Activated CD8-positive, alpha-beta memory T cell treated with anti-CD3 and anti-CD28 coated beads for 48 hours (primary cell): ENCODE measurements around the gene STX16.
A peak's percentile ranks its signal among the peaks of the same experiment; 100 is the strongest.

Source experiments
- DNase-seq, 3 experiments: peaks; one replicate each; pipeline ENCODE4 v3.0.0-alpha.2; 2020; ENCODE audit warnings: low read depth in 2 of 3, low spot score in 2 of 3

Gene STX16

DNA sequence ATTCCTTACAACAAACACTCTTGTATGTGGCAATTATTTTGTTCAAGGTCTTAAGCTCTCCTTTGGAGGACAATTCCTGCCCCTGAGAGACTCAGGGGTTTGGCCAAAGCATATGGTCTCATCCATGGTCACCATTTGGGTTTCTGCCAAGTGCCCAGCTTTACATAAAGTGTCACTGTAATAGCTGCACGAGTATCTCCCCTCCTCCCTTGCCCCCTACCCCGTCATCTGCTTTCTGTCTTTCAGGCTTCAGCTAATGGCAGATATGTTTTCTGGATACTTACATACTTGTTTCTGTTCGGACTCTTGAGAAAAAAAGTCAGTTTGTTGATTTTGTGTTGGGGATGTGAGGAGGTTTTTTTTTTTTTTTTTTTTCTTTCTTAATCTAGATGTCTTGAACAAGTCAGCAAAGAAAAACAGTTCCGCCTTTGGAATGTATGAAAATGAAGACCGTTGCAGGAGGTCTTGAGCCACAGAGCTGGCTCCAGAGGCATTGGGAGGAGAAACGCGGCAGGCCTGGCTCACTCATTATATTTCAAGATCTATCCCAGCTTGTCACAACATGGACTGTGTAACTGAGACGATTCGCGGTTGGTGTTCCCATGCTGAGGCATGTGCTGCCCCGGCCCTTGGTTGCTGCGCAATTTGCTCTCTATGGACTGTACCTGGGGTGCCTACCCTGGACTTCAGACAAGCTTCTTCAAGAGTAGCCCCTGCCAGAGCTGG lies 32.6 kb upstream of the STX16 start:
- DNase-seq, result no peak

DNA sequence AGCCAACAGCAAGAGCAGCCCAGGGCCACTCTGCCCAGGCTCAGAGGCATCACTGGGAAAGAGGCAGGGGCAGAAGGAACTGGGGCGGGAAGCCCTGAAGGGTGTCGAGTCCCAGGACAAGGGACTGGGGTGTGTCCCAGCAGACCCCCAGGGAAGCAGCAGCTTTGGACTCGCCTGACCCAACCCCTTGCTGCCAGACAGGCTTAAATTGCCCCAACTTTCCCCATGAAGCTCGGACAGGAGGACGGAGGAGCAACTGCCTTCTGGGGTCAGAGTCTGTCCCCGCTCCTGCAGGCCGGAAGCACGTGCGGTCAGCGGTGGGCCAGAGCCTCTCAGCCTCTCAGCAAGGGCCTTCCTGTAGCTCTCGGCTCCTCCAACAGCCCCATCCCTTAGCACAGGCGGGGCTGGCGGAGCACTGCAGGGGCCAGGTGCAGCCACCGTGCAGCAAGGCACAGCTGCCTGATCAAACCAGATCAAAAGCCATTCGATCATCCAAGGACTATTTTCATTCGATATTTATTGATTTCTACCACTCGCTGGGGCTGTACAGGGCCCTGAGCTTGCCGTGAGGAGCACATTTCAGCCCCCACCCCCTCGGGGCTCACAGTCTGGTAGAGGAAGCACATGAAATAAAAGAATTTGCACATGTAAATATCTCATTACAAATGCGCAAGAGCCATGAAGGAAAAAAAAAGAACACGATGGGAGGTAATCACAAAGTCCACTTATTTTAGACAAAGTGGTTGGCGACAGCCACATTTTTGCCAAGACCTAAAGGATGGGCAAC lies 31.8 kb upstream of the STX16 start:
- no peak for DNase-seq

- DNase-seq, result no peak
Measured at GRCh38 chr20:58619864-58620431, 31.1 kb upstream of the STX16 start.

DNA sequence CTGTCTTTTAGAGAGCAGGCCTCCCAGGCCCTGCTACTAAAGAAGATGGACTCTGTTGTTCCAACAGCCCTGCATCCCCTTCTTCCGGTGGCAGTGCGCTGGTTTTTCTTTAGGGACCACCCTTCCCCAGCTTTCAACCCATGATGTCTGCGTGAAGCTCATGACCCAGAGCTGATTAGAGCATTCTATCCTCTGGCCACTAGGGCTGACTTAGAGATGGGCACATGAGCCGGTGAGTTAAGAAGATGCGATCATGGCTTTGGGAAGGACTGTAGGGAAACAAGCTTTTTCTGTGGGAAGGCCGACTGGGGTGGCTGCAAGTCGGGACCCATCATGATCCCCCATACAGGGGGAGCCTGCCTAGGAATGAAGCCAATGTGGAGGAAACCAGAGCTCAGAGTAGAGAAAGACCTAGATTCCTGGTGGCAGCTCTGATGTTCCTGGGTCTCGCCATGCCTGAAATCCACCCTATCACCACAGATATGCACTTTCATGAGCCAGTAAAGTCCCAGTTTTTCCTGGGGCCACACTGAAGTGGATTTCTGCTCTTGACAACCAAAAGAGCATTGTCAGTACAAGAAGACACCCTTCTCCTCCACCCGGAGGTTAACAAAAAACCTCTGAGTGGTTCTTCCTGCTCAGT lies 29.1 kb upstream of the STX16 start:
- no peak for DNase-seq

DNA sequence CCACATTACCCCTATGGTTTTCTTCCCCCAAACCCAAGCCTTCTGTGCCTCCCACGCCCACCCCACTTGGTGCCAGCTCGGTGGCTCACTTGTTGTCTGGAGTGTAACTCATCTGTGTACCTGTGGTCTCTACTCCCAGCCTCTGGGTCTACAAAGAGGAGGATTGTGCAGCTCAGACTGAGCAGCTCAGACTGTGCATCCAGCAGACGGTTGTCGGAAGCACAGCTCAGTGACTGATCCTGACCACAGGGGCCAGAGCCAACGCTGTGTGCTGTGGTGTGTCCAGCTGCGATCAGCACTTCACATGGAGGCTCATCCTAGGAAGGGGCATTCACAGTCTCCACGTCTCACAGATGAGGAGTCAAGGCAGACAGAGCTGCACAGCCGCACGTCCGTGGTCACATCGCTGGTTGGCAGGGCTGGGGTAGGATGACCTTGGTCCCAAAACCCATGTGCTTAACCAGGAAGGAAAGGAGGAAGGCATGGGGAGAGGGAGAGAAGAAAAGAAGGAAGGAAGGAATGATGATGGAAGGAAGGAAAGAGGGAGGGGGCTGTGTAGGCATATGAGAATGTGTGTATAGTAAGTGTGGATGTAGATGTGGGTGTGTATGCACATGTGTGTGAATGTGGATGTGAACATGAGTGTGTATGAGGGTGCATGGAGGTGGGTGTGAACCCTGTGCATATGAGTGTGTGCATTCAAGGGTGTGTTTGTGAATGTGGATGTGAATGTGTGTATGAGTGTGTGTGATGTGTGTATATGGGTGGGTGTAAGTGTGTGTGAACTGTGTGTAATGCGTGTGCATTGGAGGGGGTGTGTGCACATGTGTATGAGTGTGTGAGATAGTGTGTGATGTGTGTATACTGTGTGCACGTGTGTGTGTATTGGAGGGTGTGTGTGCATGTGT lies 28.2 kb upstream of the STX16 start:
- no peak for DNase-seq

DNA sequence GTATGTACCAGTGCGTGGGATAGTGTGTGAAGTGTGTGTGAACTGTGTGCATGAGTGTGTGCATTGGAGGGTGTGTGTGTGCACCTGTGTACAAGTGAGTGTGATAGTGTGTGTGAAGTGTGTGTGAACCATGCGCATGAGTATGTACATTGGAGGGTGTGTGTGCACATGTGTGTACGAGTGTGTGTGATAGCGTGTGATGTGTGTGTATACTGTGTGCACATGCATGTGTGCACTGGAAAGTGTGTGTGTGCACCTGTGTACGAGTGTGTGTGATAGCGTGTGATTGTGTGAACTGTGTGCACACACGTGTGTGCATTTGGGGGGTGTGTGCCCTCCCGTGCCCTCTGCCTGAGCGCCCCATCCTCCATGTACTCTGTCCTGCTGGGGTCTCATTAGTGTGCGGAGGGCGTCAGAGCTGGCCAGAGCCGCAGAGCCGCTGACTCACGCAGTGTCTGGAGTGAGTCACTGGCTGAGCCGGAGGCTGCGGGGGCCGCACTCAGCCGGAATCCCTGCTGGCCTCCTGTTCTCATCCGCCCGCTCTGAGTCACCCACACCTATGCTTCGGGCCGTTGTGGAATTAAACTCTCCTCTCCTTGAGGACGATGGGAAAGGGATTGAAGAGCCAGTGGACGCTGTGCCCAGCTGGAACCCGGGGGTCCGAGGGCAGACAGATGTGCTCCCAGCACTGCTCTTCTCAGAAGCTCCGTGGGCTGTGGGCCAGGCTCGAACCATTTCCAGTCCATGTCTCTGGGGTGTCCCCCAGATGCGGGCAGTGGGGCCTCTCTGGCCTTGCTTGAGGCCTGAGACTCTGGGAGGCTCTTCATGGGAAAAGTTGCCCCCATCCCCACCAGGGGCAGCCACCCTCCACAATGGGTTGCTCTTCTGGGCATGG lies 27.3 kb upstream of the STX16 start:
- no peak for DNase-seq

DNA sequence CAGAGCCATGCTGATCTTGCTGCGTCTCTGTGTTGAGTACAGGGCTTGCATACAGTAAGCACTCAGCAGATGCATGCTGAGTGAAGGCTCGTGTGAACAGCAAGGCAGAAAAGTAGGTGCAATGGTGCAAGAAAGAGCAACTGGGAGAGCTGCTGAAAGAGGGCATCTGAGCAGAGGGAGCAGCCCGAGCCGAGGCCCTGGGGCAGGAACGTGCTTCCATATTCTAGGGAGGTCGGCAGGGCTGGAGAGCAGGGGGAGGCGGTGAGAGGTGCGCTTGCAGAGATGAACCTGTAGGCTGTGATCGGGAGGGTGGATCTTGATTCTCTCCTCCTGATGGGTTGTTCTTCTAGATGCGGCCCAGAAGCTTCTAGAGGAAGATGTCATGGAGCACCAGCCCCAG lies 26.4 kb upstream of the STX16 start:
- DNase-seq, result no peak

- DNase-seq, result no peak
Measured at GRCh38 chr20:58625585-58625984, 25.5 kb upstream of the STX16 start.

DNA sequence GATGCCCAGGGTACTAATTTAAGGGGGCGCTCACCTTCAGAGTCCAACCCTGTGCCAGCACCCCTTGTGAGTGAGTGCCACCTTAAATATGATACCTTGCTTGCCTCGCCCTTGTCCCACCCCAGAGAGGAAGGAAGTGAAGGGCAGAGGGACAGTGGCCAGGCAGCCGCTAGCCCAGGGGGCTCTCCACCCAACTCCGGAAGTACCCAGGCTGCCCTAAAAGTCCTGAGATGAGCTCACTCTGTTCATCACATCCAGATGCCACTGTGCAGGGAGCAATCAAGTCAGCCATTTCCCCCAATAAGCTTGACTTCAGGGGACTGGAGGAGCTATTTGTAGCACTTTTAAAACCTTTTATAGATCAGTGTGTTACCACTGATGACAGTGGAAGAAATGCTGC lies 25.0 kb upstream of the STX16 start:
- no peak for DNase-seq

DNA sequence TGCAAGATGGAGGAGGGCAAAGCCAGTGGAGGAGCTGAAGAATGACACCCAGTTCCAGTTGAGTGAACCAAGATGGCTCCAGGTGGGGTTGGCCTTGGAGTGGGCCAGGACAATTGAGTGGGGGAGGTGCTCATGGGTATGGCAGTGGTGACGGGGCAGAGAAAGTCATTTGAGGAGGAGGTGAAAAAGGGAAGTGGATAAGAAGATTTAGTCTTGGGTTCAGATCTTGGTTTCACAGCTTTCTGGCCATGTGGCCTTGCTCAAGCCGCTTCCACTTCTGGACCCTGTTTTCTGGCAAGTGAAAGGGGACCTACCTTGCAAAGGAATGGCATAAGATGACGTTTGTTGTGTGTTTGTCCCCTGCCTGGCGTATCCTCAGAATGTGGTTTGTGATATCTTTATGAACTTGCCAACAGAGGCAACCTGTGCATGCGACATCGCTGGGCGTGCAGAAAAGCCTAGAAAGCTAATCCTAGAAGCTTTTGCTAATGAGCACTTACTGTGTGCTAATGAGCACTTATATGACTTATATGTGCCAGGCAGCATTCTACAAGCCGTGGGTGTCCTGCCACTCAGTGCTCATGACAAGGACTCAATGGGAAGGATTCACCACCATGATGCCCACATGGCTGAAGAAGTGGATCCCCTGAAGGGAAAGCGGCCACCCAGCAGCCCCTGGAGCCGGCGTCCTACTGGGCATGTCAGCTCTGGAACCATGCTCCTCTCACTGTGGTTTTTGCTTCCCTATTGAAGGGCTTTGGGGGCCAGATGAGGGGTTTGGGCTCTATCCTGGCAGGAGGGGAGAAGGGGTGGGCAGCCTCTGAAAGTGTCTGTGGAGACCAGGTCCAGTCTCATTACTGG lies 23.6 kb upstream of the STX16 start:
- no peak for DNase-seq

- no peak for DNase-seq
Measured at GRCh38 chr20:58628491-58629214, 22.4 kb upstream of the STX16 start.

- DNase-seq, result no peak
Measured at GRCh38 chr20:58629215-58629580, 21.9 kb upstream of the STX16 start.

- no peak for DNase-seq
Measured at GRCh38 chr20:58630063-58630462, 21.0 kb upstream of the STX16 start.

DNA sequence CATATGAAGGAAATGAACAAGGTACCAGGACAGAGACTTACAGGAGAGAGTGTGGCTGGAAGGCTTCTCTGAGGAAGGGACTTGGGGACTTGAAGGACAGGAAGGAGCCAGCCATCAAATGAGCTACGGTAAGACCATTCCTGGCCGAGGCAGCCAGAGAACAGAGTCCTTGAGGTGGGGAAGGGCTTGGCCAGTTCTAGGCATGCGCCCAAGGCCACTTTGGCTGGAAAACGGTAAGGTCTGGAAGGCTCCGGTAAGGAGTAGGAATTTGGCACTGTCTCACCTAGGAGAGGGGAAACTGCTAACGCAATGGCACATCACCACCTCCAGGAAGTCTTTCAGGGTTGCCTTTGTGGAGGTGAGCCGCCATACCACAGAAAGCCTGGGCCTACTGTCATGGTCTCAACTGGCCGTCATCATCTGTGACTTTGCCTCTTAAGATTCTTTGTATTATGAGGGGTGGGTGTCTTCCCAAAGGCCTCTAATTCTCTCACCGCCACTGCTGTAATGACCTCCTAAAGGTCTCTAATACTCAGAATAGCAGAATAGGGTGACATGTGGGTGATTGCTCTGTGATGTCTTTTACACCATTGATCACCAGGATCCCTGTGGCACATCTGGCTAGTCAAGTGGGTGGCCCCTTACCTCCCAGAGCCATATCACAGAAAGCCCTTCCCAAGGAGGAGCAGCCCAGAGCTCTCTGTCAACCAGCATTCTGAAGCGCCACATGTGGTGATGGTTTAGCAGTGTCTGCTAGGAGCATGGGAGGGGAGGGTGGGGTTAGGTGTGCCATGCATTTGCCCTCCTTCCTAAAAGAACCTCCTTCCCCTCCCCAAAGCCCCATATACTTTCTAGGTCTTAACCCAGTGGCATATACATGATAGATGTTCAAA lies 17.7 kb upstream of the STX16 start:
- no peak for DNase-seq

GRCh38 chr20:58634059-58634458 lies 17.0 kb upstream of the STX16 start:
- peak in 1 of 3 experiments; percentile 16 for DNase-seq

- DNase-seq, result peak in 2 of 3 experiments; percentile 7 to 10
Measured at GRCh38 chr20:58634521-58635278, 16.4 kb upstream of the STX16 start.

DNA sequence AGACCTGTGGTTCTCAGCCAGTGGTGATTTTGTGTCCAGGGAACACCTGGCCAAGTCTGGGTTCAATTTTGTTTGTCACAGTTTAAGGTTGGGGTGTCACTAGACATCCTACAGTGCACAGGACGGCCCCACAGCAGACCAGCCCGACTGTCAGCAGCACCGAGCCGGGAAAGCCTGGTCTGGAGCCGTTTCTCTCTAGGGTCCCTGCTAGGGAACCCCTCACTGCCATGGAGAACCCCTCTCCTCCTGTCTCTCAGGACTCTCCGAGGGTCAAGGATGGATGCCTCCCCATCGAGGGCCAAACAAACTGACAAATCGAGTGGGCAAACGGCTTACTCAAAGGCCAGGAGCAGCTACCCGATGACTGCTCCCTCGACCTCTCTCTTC lies 15.8 kb upstream of the STX16 start:
- DNase-seq, result no peak
